GM12891 (cell line): Measurements from ENCODE around the gene COQ4.
"Not testable (repeated sequence)": the region's sequence is repeated elsewhere in the genome, so short reads cannot be mapped to it uniquely, and the experiment has no call there.

ENCODE experiments used
- POLR2A ChIP-seq: IDR thresholded peaks from 2 replicates; pipeline ENCODE4 v1.6.1; 2011; ENCODE audit warnings: low read depth, low read length, control low read depth
- POLR2AphosphoS5 ChIP-seq: IDR thresholded peaks from 2 replicates; pipeline ENCODE4 v1.6.1; 2011; ENCODE audit warnings: low read depth, low read length, control low read depth
- POU2F2 ChIP-seq: IDR thresholded peaks from 2 replicates; pipeline ENCODE4 v1.6.1; 2011; ENCODE audit warnings: low read depth, mild to moderate bottlenecking, control low read depth, low read length, moderate library complexity
- SPI1 ChIP-seq: IDR thresholded peaks from 2 replicates; pipeline ENCODE4 v1.6.1; 2011; ENCODE audit warnings: low read depth, low read length, control low read depth
- TAF1 ChIP-seq: IDR thresholded peaks from 2 replicates; pipeline ENCODE4 v1.6.1; 2011; ENCODE audit warnings: low read depth, low read length, control low read depth

DNA sequence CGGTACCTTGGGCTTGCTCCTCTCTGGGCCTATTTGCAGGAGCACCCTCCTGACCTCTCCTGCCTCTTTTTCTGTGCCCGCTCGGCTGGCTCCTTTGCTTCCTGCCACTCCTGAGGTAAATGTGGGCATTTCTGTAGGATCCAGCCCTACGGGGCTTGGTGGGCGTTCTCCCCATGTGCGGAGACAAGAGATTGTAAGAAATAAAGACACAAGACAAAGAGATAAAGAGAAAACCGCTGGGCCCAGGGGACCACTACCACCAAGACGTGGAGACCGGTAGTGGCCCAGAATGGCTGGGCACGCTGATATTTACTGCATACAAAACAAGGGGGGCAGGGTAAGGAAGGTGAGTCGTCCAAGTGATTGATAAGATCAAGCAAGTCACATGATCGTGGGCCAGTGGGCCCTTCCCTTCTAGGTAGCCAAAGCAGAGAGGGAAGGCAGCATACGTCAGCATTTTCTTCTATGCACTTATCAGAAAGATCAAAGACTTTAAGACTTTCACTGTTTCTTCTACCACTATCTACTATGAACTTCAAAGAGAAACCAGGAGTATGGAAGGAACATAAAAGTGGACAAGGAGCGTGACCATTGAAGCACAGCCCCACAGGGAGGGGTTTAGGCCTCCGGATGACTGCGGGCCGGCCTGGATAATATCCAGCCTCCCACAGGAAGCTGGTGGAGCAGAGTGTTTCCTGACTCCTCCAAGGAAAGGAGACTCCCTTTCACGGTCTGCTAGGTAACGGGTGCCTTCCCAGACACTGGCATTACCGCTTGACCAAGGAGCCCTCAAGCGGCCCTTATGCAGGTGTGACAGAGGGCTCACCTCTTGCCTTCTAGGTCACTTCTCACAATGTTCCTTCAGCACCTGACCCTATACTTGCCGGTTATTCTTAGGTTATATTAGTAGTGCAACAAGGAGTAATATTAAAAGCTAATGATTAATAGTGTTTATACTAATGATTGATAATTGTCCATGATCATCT, 43.3 kb upstream of the COQ4 start:
- TF ChIP-seq POLR2AphosphoS5, POLR2A, POU2F2, SPI1, TAF1: not testable (repeated sequence)
